Frontal cortex (tissue), 4 donors: ENCODE data around the gene XCL2. TPM values are rescaled to one million over a fixed set of nuclear protein-coding genes. Genes with fewer than 3 reads are reported as not detected.

Source experiments
- DNase-seq, 2 donors: peaks; one replicate each; pipeline ENCODE4 v3.0.0; 2012; ENCODE audit warnings: low spot score in 2 of 2
- FAIRE-seq: peaks from 2 replicates; lab custom pipeline; 2012; peaks lifted over from hg19 to GRCh38; lab: Jason Lieb, UNC
- total RNA-seq: library from RNA; depleted of rRNA; stranded (reverse); fragments of >200 nt; gene quantifications from one replicate; pipeline ENCODE4 v1.2.3, GENCODE V29; 2014
- donor health status: control.
- donor health status: control.
- donor health status: control.

The XCL2 gene
- total RNA-seq, 1 donor from 2014 or later, result not detected

DNA sequence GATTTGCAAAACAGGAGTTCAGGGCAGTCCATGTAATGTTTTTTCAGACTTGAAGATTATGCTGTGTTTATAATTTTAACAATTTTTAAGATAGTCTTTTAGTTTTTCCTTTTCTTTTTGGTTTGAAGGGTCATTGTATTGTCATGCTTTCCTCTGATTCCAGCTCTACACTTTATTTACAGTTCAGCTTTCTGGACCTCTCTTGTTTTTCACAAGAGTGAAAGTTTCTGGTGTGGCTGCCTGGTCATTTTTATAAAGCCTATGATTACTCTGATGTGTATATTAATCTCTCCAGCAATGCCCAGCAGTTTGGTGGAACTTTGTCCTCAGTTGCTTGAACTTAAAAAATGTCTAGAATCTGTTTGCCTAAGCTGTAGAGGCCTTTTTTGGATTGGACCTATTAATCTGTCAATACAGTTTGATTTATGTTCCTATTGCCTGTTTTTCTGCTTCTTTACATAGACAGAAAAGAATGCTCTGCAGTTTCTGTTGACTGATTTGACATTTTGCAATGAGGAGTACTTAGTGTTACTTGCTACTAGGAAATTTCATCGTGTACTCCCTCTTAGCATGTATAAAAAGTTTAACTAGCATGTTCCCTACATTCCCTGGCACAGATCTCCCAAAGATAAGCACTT is 52.2 kb downstream of the XCL2 start:
- FAIRE-seq, result no peak
- DNase-seq, result no peak

Other genes with a start within 250 kb of the XCL2 start
- gene XCL1, start 32.6 kb upstream of the XCL2 start, total RNA-seq, result not detected
- under 0.01 TPM for gene DPT, start 185.2 kb upstream of the XCL2 start, total RNA-seq